ENCODE results near the gene RAB40B.

The RAB40B gene

GRCh38 chr17:82729479-82730260 lies 31.2 kb upstream of the RAB40B start:
- H3K79me2 ChIP-seq (ENCODE audit: insufficient read depth, low read length) = no peaks in the 10 kb centered on the region
- peaks cover 63% of the 10 kb centered on the region for H3K36me3 ChIP-seq (ENCODE audit: insufficient read depth, low read length)
- no peaks in the 10 kb centered on the region for H3K4me1 ChIP-seq (ENCODE audit: insufficient read depth, low read length)
- ATAC-seq (ENCODE audit: insufficient read depth, low read depth) (no peak), DNase-seq (no peak)
- no peak overlapping the region for H3K4me2 ChIP-seq (ENCODE audit: insufficient read depth, low read length)
- no peak overlapping the region for H3K9ac ChIP-seq (ENCODE audit: low read depth, low read length)
- no peaks in the 10 kb centered on the region for H4K20me1 ChIP-seq (ENCODE audit: insufficient read depth, low read length)
- no peak overlapping the region for H2AFZ ChIP-seq (ENCODE audit: low read depth, low read length)
- H3K27ac ChIP-seq (ENCODE audit: low read length) = no peak overlapping the region
- peaks cover 18% of the 10 kb centered on the region for H3K9me3 ChIP-seq (ENCODE audit: insufficient read depth, low read length, severe bottlenecking)
- H3K4me3 ChIP-seq (ENCODE audit: low read depth in 1 of 2, low read length in 2 of 2) = no peak overlapping the region
- H3K27me3 ChIP-seq (ENCODE audit: insufficient read depth, low read length, poor library complexity) = no peaks in the 10 kb centered on the region
- TF ChIP-seq CTCF (IDR thresholded peaks at IDR 0.05; ENCODE audit: borderline replicate concordance, extremely low read depth, low read length, poor library complexity, severe bottlenecking) = no peak
- TF ChIP-seq EZH2 (IDR thresholded peaks at IDR 0.05; ENCODE audit: borderline replicate concordance, low read depth, low read length, severe bottlenecking) = no peak

GRCh38 chr17:82726427-82726826 lies 27.9 kb upstream of the RAB40B start:
- no peak overlapping the region for H3K9ac ChIP-seq (ENCODE audit: low read depth, low read length)
- peaks cover 57% of the 10 kb centered on the region for H3K36me3 ChIP-seq (ENCODE audit: insufficient read depth, low read length)
- H3K9me3 ChIP-seq (ENCODE audit: insufficient read depth, low read length, severe bottlenecking) = no peaks in the 10 kb centered on the region
- DNase-seq (no peak), ATAC-seq (ENCODE audit: insufficient read depth, low read depth) (no peak)
- H3K79me2 ChIP-seq (ENCODE audit: insufficient read depth, low read length) = no peaks in the 10 kb centered on the region
- no peak for TF ChIP-seq EZH2 (IDR thresholded peaks at IDR 0.05; ENCODE audit: borderline replicate concordance, low read depth, low read length, severe bottlenecking)
- TF ChIP-seq CTCF (IDR thresholded peaks at IDR 0.05; ENCODE audit: borderline replicate concordance, extremely low read depth, low read length, poor library complexity, severe bottlenecking) = no peak
- H3K4me2 ChIP-seq (ENCODE audit: insufficient read depth, low read length) = no peak overlapping the region
- H3K27me3 ChIP-seq (ENCODE audit: insufficient read depth, low read length, poor library complexity) = no peaks in the 10 kb centered on the region
- peaks cover 3% of the 10 kb centered on the region; the same call in 1 of the 2 replicates for H4K20me1 ChIP-seq (ENCODE audit: insufficient read depth, low read length)
- no peak overlapping the region for H3K4me3 ChIP-seq (ENCODE audit: low read depth in 1 of 2, low read length in 2 of 2)
- no peak overlapping the region for H2AFZ ChIP-seq (ENCODE audit: low read depth, low read length)
- H3K4me1 ChIP-seq (ENCODE audit: insufficient read depth, low read length) = no peaks in the 10 kb centered on the region
- H3K27ac ChIP-seq (ENCODE audit: low read length) = no peak overlapping the region

GRCh38 chr17:82723169-82723807 lies 24.8 kb upstream of the RAB40B start:
- Histone ChIP-seq H3K79me2 (ENCODE audit: insufficient read depth, low read length) (peaks cover 3% of the 10 kb centered on the region), H3K9me3 (ENCODE audit: insufficient read depth, low read length, severe bottlenecking) (no peaks in the 10 kb centered on the region), H3K27me3 (ENCODE audit: insufficient read depth, low read length, poor library complexity) (no peaks in the 10 kb centered on the region), H3K4me2 (ENCODE audit: insufficient read depth, low read length) (no peak overlapping the region), H3K4me1 (ENCODE audit: insufficient read depth, low read length) (peaks cover 6% of the 10 kb centered on the region), H3K27ac (ENCODE audit: low read length) (no peak overlapping the region), H3K9ac (ENCODE audit: low read depth, low read length) (no peak overlapping the region), H2AFZ (ENCODE audit: low read depth, low read length) (no peak overlapping the region), H4K20me1 (ENCODE audit: insufficient read depth, low read length) (peaks cover 6% of the 10 kb centered on the region), H3K4me3 (ENCODE audit: low read depth in 1 of 2, low read length in 2 of 2) (no peak overlapping the region), H3K36me3 (ENCODE audit: insufficient read depth, low read length) (peaks cover 61% of the 10 kb centered on the region)
- ATAC-seq (ENCODE audit: insufficient read depth, low read depth) (no peak), DNase-seq (no peak)
- no peak for TF ChIP-seq CTCF (IDR thresholded peaks at IDR 0.05; ENCODE audit: borderline replicate concordance, extremely low read depth, low read length, poor library complexity, severe bottlenecking)
- TF ChIP-seq EZH2 (IDR thresholded peaks at IDR 0.05; ENCODE audit: borderline replicate concordance, low read depth, low read length, severe bottlenecking) = no peak
